C4-2B (cell line): Measurements from ENCODE around the gene AFDN.

Experiments used
- CTCF ChIP-seq: fragments of 450-650 bp; conservative IDR thresholded peaks from 2 replicates; pipeline ENCODE4 v1.5.1; 2017; ENCODE audit warnings: mild to moderate bottlenecking
- ZFX ChIP-seq: fragments of 450-650 bp; IDR thresholded peaks from 2 replicates; pipeline ENCODE4 v1.6.1; 2017

GRCh38 chr6:167807200-167807599 lies 19.5 kb upstream of the AFDN start:
- TF ChIP-seq CTCF = no peak
- no peak for TF ChIP-seq ZFX
